SH-SY5Y (cell line): ENCODE results near the gene ESR1.

Source experiments
- GATA2 ChIP-seq: IDR thresholded peaks from 2 replicates; pipeline ENCODE4 v1.6.1; 2011; ENCODE audit warnings: mild to moderate bottlenecking, low read depth, low read length
- GATA3 ChIP-seq: IDR thresholded peaks from 2 replicates; pipeline ENCODE4 v1.6.1; 2011; ENCODE audit warnings: low read depth, mild to moderate bottlenecking, low read length, moderate library complexity

DNA sequence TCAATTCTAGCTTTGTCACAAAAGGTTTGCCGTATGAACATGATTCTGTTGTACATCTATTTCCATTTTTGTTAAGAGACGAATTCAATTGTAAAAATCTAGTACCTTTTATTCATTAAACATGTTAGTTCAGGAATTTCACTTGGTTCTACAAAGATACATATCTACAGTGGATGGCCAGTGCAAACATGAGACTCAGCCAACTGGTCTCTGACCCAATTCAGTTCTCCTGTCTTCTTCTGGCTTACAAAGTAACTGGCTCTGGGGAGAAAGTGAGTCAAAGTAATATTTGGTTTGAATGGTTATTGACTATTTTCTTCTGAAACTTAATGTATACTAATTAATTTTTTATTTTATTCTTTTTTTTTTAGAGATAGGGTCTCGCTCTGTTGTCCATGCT, 70.0 kb downstream of the ESR1 start:
- TF ChIP-seq GATA2 = no peak
- no peak for TF ChIP-seq GATA3
